ENCODE measurements around the gene MRPL22.

- TF ChIP-seq CTCF (conservative IDR thresholded peaks at IDR 0.05) (no peak), EZH2 (IDR thresholded peaks at IDR 0.05; ENCODE audit: low read depth) (no peak)
Observed at GRCh38 chr5:154948313-154948712, 7.4 kb downstream of the MRPL22 start.

All from PC-9 (cell line).